NCI-H1048 (cell line): ENCODE results near the gene SHISA7.

ENCODE experiments used
- DNase-seq: peaks from one replicate; lab custom pipeline; 2025; lab: John Stamatoyannopoulos, UW

The SHISA7 gene

GRCh38 chr19:55443045-55443823 is at the start of gene SHISA7:
SHISA7 (minus strand) TSS chr19:55443300; CDS start chr19:55442863, 437 bp downstream.
- DNase-seq = no peak

DNA sequence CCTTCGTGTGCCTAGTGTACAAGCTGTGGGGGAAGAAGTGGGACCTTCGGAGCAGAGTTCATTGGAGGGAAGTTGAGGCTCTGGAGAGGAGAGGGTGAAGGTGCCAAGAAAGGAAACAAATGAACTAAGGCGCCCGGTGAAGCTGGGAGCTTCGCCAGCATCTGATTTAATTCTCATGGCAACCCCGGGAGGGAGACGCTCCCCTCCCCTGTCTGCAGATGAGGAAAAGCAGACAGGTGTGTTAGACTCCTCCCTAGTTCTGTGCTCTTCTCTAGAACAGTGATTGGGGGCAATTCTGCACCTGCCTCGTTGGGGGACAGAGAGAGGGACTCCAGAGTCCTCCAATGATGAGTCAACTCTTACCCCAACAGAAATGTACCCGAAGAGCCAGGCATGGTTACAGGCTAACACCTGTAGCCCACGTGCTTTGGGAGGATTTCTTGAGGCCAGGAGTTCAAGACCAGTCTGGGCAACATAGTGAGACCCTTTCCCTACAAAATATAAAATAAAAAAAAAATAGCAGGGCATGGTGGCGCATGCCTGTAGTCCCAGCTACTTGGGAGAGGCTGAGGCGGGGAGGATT is 49.4 kb upstream of the SHISA7 start:
- DNase-seq = no peak

DNA sequence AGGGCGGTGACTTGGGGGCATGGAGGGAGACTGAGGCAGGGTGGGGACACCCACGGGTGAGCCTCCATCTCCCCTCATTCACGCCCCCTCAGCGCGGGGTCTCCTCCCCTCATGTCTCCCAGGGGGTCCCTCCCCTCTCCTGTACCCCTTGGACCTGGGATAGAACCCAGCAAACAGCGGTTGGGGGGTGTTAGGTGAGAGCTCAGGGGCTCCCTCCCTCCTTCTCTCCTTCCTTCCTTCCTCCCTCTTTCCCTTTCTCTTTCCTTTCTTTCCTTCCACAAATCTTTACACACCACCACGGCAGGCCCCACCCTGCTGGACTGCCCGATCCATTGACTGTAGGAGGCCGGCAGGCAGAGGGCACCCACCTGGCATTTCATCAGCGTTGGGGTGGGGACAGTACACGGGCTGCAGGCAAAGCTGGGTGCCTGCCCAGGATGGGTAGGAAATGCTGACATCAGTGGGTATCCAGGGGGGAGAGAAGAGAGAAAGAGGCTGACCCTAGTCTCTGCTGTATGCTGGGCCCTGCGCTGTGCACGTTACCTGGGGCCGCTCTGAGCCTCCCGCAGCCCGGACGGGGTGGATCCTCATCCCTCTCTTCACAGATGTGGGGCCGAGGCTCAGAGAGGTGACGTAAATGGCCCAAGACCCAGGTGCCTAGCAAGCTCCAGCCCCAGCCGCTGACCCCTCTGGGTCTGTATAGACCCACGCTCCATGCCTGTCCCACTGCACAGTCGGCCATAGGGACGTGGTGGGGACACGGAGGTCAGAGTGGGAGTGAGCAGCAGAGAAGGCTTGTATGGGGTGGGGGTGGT is 48.7 kb upstream of the SHISA7 start:
- no peak for DNase-seq

DNA sequence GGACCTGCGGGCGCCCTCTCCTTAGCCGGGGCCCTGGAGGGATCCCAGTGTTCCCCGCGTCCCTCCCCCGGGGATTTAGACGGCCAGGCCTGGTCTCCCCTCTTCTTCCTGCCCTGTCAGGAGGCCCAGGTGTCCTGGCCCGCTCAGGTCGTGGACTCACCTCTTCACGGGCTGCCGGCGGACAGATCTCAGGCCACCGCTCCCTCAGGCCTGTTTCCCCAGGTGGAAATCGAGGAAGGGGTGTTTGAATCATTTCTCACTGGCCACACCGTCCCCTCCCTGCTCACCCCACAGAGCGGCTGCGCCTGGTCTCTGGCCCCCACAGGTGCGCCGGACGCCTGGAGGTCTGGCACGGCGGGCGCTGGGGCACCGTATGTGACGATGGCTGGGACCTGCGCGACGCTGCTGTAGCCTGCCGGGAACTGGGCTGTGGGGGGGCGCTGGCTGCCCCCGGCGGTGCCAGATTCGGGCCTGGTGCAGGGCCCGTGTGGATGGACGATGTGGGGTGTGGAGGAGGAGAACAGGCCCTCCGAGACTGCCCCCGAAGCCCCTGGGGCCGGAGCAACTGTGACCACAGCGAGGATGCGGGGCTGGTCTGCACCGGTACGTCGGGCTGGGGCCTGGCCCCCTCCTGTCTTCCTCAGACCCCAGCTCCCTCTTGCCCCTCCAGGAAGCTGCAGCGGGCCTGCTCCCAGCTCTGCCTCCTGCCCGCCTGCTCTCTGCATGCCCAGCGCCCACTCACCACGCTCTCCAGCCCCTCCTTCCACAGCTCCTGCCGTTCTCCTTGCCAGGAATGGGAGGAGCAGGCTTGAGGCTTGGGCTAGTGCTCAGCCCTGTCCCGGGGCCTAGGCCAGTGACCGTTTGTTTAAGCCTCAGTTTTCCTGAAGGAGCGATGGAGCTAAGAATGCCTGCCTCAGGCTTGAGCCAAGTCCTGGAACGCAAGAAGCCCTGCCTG is 47.7 kb upstream of the SHISA7 start:
- no peak for DNase-seq

- no peak for DNase-seq
Measured at GRCh38 chr19:55489711-55490477, 46.8 kb upstream of the SHISA7 start.

DNA sequence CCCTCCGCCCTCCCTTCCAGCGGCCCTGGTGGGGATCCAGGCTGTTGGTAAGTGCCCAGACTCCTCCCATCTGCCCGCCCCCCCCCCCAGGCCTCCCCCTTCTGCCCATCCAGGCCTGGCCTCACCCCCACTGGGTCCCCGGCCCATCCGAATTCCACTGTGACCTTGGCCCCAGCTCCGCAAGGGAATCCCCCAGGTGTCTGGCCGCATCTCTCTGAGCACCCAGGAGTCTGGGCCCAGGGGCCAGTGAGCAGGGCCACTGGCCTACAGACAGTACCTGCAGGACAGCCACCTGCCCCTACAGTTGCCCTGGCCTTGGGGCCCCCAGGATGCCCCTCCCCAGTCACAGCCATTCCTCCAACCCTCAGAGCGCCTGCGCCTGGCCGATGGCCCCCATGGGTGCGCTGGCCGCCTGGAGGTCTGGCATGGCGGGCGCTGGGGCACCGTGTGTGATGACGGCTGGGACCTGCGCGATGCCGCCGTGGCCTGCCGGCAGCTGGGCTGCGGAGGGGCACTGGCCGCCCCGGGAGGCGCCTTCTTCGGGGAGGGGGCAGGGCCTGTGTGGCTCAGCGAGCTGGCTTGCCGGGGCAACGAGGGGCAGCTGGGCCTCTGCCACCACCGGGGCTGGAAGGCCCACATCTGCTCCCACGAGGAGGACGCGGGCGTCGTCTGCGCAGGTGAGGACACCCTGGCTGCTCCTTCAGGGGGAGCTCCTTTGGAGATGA is 46.0 kb upstream of the SHISA7 start:
- DNase-seq = no peak

GRCh38 chr19:55487924-55488687 is 45.0 kb upstream of the SHISA7 start, which contains the start of gene SSC5D:
SSC5D (plus strand) TSS chr19:55488436; CDS start chr19:55488590, 154 bp downstream.
- DNase-seq = no peak

DNA sequence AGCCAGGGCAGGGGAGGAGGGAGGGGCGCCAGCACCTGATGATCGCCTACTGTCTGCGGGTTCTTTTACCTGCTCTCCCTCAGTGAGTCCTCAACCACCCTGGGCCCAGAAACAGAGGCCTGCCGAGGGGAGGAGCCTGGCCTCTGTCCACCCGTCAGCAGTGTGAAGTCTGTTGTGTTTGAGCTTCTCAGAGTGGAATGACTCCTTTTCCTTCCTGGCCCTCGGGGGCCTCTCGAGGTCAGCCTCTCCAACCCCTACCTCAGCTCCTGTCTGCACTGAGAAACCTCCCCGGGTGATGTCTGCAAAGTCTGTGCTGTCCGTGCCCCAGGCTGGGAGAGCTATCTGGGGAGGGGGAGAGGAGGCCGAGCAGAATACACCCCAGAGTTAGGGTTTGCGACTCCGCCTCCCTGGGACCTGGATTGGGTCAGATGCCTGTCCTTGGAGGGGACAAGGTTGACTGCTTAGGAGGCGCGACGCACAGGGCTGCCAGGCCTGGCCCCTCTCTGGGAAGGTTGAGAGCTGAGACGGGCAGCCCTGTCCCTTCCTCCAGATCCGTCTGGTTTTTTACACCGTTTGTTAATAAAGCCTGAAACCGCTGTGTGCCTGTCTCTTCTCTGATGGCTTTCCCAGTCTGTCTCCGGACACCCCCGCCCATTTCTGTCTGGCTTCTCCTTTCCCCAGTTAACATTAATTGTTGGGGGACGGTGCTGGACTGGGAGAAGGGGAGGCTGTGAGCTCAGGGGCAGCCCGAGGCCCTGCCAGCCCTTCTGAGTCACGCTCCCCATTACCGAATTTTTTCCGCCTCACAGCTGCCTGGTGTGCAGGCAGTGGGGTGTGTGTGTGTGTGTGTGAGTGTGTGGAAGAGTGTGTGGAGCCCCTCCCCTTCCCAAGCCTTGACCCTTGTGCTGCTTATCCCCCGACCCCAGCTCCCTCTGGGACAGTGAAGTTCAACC is 44.1 kb upstream of the SHISA7 start:
- DNase-seq = no peak

GRCh38 chr19:55486043-55486970 is 43.2 kb upstream of the SHISA7 start:
- no peak for DNase-seq

- no peak for DNase-seq
Measured at GRCh38 chr19:55485439-55486011, 42.4 kb upstream of the SHISA7 start.

GRCh38 chr19:55484593-55485438 is 41.7 kb upstream of the SHISA7 start, which contains the start of gene NAT14:
NAT14 (plus strand) TSS chr19:55485188; CDS start chr19:55485709, 521 bp downstream.
- DNase-seq = no peak

DNA sequence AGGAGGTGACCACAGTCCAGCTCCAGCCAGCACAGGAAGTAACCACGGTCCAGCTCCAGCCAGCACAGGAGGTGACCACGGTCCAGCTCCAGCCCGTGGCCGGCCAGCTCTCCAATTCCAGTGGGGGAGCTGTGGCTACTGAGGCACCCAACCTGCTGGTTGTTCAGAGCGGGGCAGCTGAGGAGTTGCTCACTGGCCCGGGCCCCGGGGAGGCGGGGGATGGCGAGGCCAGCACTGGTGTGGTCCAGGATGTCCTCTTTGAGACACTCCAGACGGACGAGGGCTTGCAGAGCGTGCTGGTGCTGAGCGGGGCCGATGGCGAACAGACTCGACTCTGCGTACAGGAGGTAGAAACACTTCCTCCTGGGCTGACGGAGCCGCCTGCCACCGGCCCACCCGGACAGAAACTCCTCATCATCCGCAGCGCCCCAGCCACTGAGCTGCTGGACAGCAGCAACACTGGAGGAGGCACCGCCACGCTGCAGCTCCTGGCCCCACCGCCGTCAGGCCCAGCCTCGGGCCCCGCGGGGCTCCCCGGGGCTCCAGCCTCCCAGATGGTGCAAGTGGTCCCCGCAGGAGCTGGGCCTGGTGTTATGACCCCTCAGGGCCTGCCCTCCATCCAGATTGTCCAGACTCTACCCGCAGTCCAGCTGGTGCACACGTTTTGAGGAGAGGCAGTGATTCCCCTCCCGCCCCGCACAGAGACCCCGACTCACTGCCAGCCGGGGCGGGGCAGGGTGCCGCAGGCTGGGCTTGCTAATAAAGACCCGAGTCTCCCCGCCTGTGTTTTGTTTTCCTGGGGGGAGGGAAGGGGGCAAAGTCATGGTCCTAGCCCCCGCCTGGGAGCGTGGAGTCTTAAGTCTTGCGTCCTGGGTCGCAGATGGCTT is 40.8 kb upstream of the SHISA7 start:
- no peak for DNase-seq

- no peak for DNase-seq
Measured at GRCh38 chr19:55482967-55483705, 40.0 kb upstream of the SHISA7 start.
